HG03135 (cell line): ENCODE measurements around the gene AKR1C2.
"Not testable (repeated sequence)": the region's sequence is repeated elsewhere in the genome, so short reads cannot be mapped to it uniquely, and the experiment has no call there.

Experiments used
- ATAC-seq: cut with Tn5 transposase; IDR thresholded peaks from one replicate; pipeline ENCODE4 v1.9.1; 2021; ENCODE audit warnings: mild to moderate bottlenecking, moderate library complexity; ENCODE audit not compliant: unreplicated experiment

Gene AKR1C2

DNA sequence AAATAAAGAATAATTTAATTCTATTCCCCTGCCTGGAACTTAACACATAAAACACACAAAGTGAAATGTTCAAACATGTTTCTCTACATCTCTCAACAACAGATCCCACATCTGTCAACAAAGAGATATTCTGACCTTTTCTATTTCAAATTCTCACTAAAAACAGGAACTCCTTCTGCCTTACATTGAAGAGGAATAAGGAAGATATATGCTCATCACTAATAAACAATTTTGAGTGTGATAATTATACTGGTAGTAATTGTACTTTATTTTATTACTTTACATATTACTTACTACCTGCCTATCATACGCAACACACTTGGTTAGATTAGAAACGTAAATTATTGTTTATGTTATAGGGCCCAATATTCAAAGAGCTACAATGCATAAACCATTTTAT lies 13.4 kb downstream of the AKR1C2 start:
- ATAC-seq: no peak

DNA sequence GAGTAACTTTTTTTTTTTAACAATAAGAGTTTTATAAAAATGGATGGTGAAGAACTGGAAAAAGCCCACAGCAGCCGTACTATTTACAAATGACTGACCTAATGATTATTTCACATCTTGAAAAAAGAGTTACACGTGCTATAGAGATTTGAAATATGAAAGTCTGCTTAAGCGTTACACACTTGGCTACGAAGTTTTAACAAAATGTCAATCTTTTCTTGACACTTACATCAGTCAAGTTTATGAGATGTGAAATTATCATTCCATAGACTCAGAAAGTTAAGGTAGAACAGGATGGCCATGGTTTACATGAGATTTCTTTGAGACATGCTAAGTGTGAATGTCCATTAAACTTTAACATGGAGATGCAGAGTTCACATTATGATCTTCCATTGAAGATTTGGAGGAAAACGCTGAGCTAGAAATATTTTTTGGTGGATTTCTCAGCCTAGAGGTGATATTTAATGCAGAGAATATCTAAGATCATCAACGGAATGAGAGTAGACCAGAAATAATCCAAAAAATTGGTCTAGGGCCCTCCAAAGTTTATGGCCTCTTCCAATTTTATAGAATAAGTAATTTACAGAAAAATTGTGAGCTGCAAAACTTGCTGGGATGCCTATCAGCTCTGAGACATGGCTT lies 15.5 kb downstream of the AKR1C2 start:
- ATAC-seq: not testable (repeated sequence)

DNA sequence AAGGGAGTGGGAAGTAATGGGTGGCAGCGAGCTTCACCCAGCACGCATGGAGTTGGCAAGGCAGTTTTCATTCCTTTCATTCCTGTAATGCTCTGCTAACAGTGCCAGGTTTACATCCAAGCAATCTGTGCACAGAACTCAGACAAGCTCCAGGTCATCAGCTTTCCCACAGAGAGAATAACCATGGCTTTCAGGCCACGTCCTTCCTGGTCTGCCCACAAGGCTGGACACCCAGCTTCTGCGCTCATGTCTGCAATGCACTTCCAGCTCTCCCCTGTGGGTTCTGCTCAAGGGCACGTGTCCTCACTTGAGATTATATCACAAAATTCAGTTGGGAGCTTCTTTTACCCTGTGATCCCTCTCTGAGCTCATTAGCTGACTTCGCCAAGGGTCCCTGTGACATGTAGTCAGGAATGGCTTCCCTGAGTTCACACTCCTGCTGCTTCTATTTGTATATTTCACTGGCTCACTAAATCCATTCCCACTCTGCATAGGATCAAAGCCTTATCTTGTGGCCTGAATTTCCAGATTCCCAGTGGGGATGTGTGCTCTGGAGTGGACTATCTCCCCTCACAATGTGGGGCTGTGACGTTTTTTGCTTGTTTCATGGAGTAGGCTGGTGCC lies 18.6 kb downstream of the AKR1C2 start:
- no peak for ATAC-seq

DNA sequence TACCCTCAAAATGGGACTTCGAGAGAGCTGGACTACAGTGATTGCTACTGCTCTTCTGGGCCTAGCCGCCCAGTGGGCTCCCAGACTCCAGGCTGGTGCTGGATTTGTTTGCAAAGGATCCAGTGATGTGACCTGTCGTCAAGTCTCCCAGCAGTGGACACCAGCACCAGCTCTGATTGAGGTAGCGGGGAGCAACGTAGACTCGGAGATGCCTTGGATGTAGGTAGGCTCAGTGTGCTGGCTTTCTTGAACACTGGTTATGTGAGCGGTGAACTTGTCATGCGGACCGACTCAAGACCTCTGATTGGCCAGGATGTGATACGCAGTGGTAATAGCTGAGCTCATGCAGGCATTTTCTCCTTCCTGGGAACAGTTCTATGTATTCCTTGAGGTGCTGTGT lies 19.4 kb downstream of the AKR1C2 start:
- no peak for ATAC-seq

DNA sequence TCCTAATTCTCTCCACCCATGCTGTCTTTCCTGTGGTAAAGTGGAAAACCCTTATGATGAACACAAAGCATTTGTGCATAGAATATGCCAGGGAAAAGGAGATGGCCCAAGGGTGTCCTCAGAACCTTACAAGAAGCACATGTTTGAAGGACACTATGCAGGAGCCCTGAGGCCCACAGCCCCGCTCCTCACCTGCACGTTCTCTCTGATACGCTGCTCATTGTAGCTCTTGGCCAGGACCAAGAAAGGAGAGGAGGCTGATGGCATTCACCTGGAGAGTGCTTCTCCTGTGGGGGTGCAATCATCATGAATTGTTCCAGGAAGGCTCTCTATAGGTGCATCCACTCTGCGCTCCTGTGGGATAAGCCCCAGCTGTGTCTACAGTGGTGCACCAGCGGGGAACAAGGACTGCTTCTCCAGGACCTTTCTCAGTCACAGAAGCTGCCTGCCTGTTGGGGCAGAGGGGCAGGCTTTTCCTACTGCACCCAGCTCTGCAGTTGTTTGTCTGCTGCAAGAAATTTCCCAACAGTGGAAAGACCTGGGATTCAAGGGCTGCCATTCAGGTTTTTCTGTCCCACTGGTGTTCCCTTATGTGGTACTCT lies 19.9 kb downstream of the AKR1C2 start:
- ATAC-seq: no peak

DNA sequence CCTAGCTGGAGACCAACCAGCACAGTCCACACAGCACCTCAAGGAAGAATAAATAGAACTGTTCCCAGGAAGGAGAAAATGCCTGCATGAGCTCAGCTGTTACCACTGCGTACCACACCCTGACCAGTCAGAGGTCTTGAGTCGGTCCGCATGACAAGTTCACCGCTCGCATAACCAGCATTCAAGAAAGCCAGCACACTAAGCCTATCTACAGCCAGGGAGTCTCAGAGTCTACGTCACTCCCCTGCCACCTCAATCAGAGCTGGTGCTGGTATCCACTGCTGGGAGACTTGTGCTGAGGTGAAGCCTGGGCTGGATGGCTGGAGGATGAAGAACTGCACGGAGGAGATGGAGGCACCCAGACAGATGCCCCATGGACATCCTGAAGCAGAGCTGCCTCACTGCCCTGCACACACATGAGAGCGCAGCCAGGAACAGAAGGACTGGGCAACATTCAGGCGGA lies 20.9 kb downstream of the AKR1C2 start:
- no peak for ATAC-seq

DNA sequence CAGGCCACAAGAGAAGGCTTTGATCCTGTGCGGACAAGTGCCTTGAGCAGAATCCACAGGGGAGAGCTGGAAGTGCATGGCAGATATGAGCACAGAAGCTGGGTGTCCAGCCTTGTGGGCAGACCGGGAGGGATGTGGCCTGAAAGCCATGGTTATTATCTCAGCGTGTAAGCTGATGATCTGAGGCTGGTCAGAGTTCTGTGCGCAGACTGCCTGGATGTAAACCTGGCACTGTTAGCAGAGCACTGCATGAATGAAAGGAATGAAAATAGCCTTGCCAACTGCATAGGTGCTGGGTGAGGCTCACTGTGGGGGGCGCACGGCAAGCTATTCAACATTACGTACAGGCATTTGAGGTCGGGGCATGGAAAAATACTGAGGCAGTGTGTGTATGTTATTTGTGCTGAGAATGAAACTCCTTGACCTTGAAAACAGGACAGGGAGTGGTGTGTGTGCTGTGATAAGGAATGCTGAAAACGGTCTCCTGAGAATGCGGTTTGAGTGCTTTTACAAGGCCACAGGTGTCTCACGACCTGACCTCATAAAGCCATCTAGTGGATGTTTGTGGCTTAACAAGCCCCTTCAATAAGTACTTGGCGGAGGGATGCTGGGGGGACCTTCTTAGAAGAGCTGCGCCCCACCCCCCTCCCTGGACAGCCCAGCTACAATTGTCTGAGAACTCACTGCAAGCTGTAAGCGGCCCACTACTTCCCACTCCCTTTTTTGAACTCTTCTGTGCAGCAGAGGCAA lies 21.8 kb downstream of the AKR1C2 start:
- no peak for ATAC-seq

DNA sequence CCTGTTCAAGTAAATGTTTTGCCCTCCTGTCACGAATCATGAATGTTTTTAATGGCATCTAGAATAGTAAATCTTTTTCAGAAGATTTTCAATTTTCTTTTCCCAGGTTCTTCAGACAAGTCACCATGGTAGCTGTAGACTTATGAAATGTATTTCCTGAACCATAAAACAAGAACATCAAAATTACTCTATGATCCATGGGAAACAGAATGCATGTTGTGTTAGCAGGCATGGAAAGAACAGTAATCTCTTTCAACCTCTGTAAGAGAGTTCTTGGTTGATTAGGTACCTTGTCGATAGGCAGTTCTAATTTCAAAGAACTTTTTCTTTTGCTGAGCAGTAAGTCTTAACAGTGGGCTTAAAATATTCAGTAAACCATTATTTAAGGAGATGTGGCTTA lies 22.9 kb downstream of the AKR1C2 start:
- no peak for ATAC-seq

DNA sequence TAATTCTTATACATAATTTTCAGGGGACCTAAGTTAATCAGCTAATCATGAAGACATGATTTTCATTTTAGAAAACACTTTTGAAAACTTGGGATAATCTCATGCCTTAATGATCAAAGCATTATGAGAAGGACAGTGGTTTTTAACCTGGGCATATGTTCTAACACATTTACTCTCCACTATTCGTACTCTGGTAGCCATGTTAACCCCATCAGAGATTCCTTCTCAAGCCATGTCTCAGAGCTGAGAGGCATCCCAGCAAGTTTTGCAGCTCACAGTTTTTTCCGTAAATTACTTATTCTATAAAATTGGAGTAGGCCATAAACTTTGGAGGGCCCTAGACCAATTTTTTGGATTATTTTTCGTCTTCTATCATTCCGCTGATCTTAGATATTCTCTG lies 24.8 kb downstream of the AKR1C2 start:
- ATAC-seq: no peak

DNA sequence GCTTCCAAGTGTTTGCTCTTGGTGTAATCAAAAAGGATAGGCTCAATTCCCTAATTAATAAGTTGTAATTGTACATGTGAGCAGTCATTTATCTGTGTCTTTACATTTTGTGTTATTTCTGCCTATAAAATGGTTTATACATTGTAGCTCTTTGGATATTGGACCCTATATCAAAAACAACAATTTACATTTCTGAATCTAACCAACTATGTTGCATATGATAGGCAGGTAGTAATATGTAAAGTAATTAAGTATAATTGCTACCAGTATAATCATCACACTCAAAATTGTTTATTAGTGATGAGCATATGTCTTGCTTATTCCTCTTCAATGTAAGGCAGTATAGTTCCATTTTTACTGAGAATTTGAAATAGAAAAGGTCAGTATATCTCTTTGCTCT lies 26.6 kb downstream of the AKR1C2 start:
- no peak for ATAC-seq

DNA sequence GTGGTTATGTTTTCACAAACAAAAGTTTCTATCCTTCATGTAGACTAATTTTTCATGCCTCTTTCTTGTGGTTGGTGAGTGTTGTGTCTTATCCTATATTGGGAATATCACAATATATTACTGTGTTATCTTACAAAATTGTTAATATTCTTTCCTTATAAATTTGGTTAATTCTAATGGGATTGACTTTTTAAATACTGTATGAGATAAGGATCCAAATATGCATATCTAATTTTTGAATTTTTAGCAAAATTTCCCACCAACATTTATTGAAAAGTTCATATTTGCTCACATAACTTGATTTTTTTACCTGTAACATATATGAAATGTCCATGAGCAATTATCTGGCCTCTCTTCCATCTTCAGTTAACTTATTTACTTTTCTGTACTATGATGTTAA lies 29.3 kb downstream of the AKR1C2 start:
- not testable (repeated sequence) for ATAC-seq

DNA sequence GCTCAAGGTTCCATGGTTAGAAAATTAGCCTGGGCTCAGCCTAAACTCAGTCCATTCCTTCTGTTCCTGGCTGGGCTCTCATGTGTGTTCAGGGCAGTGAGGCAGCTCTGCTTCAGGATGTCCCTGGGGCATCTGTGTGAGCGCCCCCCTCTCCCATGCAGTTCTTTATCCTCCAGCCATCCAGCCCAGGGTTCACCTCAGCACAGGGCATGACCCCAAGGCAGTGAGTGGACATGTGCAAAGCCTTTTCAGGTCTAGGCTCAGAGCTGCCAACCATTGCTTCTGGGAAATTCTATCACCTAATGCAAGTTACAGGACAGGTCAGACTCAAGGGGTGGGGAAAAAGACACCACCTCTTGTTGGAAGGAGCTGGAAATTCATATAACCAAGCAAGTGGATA lies 30.4 kb downstream of the AKR1C2 start:
- not testable (repeated sequence) for ATAC-seq

DNA sequence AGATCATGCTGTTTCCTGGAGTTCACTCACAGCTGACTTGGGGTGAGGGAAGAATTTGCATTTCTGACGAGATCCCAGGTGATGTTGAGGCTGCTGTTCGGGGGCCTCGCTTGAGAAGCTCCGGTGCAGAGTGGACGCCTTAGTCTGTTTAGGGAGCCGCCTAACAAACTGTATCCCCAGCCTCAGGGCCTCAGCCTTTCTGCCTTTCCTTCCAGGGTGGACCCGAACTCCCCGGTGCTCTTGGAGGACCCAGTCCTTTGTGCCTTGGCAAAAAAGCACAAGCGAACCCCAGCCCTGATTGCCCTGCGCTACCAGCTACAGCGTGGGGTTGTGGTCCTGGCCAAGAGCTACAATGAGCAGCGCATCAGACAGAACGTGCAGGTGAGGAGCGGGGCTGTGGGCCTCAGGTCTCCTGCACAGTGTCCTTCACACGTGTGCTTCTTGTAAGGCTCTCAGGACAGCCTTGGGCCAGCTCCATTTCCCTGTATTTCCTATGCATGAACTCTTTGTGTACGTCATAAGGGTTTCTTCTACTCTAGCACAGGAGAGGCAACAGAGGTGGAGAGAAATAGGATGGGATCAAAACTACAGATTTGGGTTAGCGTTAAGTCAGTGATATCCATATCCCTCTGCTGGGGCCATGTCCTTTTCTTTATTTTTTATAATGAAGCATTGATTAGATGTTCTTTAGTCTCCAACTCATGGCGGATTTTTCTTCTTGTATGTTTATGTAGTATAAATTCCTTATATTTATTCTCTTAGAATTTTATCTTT lies 31.1 kb downstream of the AKR1C2 start:
- not testable (repeated sequence) for ATAC-seq

DNA sequence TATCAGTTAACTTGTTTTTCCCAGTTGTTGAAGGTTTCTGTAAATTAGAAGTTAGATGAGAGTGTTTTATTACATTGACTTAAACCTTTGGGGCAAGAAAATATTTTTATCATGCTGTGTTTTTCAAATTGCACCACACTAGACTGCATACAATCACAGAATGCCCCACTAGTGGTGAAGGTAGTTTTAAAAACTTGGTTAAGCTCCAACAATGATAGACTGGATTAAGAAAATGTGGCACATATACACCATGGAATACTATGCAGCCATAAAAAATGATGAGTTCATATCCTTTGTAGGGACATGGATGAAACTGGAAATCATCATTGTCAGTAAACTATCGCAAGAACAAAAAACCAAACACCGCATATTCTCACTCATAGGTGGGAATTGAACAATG lies 33.3 kb downstream of the AKR1C2 start:
- not testable (repeated sequence) for ATAC-seq

DNA sequence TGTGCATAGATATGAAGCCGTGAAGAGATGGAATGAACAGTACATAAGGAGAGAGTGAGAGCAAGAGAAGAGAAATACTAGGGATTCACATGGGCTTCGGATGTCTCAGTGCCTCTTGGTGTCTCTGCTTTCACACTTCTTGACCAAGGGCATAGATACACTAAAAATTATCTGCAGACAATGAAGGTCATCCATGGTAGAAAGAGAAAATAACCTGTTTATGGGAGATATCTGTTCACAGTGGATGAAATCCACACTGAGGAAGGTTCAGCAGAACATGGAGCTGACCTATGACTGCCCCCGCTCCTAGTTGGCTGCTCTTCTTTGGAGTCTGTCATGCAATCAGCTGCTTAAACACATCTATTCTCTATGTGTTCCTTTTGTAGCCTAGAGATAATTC lies 34.4 kb downstream of the AKR1C2 start:
- ATAC-seq: not testable (repeated sequence)

DNA sequence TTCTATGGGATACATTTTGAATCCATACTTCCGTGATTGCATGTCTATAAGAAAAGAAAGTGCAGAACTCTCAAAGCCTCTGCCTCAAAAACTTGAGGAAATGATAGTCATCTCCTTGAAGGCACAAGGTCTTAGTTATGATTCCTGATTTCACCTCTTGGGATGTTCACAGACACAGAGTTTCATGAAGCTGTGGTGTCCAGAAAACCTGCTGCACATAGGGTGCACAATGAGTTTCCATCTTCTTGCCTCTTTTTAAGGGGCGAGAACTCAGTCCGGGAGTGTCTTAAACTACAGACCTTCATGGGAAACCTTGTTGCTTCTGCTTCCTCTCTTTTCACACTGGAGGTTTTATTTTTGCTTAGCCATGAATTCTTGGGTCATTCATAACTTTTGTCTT lies 36.5 kb downstream of the AKR1C2 start:
- ATAC-seq: not testable (repeated sequence)

DNA sequence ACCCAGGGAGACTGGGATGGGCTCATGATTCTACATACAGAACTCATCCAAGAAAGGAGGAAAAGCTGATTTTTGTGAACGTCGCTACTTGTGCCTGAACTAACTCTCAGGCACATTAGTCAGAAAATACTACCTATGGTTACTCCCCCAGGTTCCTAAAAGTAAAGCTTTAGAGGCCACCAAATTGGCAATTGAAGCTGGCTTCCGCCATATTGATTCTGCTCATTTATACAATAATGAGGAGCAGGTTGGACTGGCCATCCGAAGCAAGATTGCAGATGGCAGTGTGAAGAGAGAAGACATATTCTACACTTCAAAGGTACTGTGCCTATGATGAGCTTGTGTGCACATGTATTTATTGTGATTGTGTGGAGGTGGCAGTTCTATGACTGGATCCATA lies 37.9 kb downstream of the AKR1C2 start:
- ATAC-seq: not testable (repeated sequence)

DNA sequence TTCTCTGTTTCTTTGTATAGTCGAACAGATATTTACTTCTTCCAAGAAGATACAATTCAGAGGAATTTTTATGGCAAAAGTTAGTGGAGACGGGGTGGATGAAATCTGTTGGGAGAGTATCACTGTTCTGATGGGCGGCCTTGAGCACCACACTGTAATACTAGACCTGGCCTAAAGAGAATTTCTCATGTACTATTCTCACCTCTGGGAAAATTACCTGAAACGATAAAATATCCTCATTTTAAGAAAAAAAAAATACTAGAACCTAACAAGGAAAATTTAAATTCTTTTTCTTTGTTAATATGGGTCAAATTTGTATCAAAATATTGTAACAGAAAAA lies 39.9 kb downstream of the AKR1C2 start:
- ATAC-seq: not testable (repeated sequence)

DNA sequence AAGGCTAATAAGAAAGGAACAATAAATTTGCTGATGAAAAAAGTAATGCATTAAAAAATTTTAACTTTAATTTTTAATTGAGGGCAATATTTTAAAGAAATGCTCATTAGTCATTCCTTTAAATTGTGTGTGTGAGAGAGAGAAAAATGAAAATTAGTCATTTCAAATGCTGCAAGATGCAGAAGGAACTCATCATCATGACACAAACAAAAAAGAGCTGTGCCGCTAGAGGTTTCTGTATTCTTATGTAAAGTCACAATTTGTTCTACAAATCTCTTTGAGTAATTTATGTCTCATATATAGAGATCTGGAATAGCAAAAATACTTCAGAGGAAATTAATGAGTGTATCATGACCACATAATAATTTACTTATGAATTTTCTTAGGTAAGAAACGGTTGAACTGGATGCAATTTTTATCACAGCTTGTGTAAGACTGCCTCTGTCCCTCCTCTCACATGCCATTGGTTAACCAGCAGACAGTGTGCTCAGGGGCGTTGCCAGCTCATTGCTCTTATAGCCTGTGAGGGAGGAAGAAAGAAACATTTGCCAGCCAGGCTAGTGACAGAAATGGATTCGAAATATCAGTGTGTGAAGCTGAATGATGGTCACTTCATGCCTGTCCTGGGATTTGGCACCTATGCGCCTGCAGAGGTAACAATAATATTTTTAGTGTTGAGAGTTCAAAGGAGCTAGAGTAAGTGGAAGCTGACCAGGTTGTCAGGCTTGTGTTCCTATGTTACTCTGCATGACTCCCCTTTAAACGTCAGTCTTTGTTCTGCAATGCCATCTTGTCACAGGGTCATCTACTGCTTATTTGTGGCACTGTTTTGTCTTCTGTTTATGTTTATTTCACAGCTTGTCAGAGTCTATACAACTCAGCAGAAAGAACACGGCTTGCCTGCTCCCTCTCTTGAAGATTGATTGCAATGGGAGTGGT lies 40.5 kb downstream of the AKR1C2 start, which contains the start of gene AKR1C1:
Gene AKR1C1 (plus strand): TSS at position 540 of the 939 bp plus-strand sequence. CDS start 30 bp downstream, at position 570.
- not testable (repeated sequence) for ATAC-seq

DNA sequence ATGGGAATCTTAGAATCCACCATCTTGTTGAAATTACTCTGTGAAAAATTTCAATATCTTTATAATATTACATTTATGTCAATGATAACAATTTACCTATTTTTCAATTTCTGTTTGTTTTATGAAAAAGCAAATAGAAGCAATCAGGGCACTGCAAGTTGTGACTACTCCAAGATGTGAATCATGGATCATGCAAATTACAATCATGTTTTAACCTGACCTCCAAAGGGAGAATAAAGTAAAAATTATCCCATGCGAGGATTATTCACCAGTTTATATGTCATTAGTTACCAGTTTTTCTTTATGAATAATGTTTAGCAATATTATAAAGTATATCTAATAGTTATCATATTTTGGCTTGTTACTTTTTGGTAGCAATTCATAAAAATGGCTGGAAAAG lies 41.3 kb downstream of the AKR1C2 start:
- not testable (repeated sequence) for ATAC-seq
